K562 (cell line): ENCODE measurements around the gene KL. TPM values are rescaled to one million over a fixed set of nuclear protein-coding genes. Genes with fewer than 3 reads are reported as not detected.

Experiments
- ATAC-seq: fragments of 200-7000 bp; cut with Tn5 transposase; 3 replicates; pipeline ENCODE4 v1.9.1; 2020; ENCODE audit warnings: moderate library complexity
- BruUV-seq: library from RNA; stranded (reverse); fragments of 400-500 nt; replicated peaks from 2 replicates; lab custom pipeline; 2021; lab: Mats Ljungman, UMichigan
- CTCF ChIA-PET: fragments of 300-600 bp; formaldehyde crosslinking; extraction: SDS; loops from one replicate; lab custom pipeline; 2021; ENCODE audit warnings: low intra/inter-chr PET ratio; lab: Yijun Ruan, JAX
- POLR2A ChIA-PET: fragments of 300-600, 350-650 bp; sonication (Branson Sonifier 250); formaldehyde crosslinking; extraction: SDS; loops from one replicate; lab custom pipeline; 2021; ENCODE audit warnings: antibody characterized with exemption, inconsistent platforms; lab: Yijun Ruan, JAX
- DNase-seq, 4 experiments: peaks; one replicate each; pipeline versions ENCODE4 v3.0.0 to v3.0.0-alpha.2; 2011 to 2018; ENCODE audit warnings: low spot score in 3 of 4, mixed read lengths in 3 of 4; ENCODE audit errors: extremely low read depth in 1 of 4
- FAIRE-seq: peaks from 2 replicates; lab custom pipeline; 2011; peaks lifted over from hg19 to GRCh38; lab: Jason Lieb, UNC
- H2AFZ ChIP-seq: 2 replicates; pipeline ENCODE4 v1.6.0; 2011; ENCODE audit warnings: low read depth, low read length, control low read depth, inconsistent platforms
- H3K27ac ChIP-seq: fragments of 200-600 bp; 3 replicates; pipeline ENCODE4 v1.8.0; 2011; ENCODE audit warnings: low read depth, mild to moderate bottlenecking, control low read depth, inconsistent platforms, low read length, moderate library complexity, mixed read lengths; ENCODE audit errors: extremely low read depth
- H3K27me3 ChIP-seq, 2 experiments: fragments of 300-600 bp in 1 of 2; 2 replicates in 1 of 2; 3 replicates in 1 of 2; pipeline versions ENCODE4 v1.6.0 to v1.8.0; 2011; ENCODE audit warnings: inconsistent platforms in 2 of 2, low read length in 2 of 2, mild to moderate bottlenecking in 1 of 2, mixed read lengths in 1 of 2, moderate library complexity in 1 of 2; ENCODE audit not compliant: control insufficient read depth in 2 of 2, insufficient read depth in 2 of 2
- H3K36me3 ChIP-seq: fragments of 300-600 bp; 3 replicates; pipeline ENCODE4 v1.8.0; 2011; ENCODE audit warnings: mild to moderate bottlenecking, low read length, inconsistent platforms; ENCODE audit not compliant: control insufficient read depth, insufficient read depth
- H3K4me1 ChIP-seq, 2 experiments: fragments of 200-600 bp in 1 of 2; replicated peaks in 1 of 2; 2 replicates in 1 of 2; 3 replicates in 1 of 2; pipeline versions ENCODE4 v1.5.1 to v1.8.0; 2011; ENCODE audit warnings: inconsistent platforms in 2 of 2, low read length in 2 of 2, mild to moderate bottlenecking in 1 of 2, mixed read lengths in 1 of 2, moderate library complexity in 1 of 2; ENCODE audit not compliant: control insufficient read depth in 2 of 2, insufficient read depth in 2 of 2
- H3K4me2 ChIP-seq: 2 replicates; pipeline ENCODE4 v1.6.1; 2011; ENCODE audit warnings: low read length, control low read depth, inconsistent platforms, mixed read lengths; ENCODE audit not compliant: insufficient read depth
- H3K4me3 ChIP-seq: fragments of 200-600 bp; sonication (generic), shearing (Covaris generic); 2 replicates; pipeline ENCODE4 v1.5.1; 2016; ENCODE audit warnings: control low read depth, inconsistent platforms
- H3K79me2 ChIP-seq: fragments of 200-600 bp; 3 replicates; pipeline ENCODE4 v1.8.0; 2011; ENCODE audit warnings: low read length, inconsistent platforms; ENCODE audit not compliant: control insufficient read depth, insufficient read depth
- H3K9ac ChIP-seq, 2 experiments: 2 replicates each; pipeline versions ENCODE4 v1.6.0 to v1.6.1; 2011; ENCODE audit warnings: low read depth in 2 of 2, low read length in 2 of 2, control low read depth in 1 of 2, inconsistent platforms in 1 of 2, mild to moderate bottlenecking in 1 of 2, mixed read lengths in 1 of 2; ENCODE audit not compliant: insufficient read depth in 1 of 2
- H3K9me1 ChIP-seq: one replicate; pipeline ENCODE4 v1.6.0; 2011; ENCODE audit warnings: inconsistent platforms, mild to moderate bottlenecking, low read length, moderate library complexity; ENCODE audit not compliant: control insufficient read depth, insufficient read depth
- H3K9me3 ChIP-seq: replicated peaks from 2 replicates; pipeline ENCODE4 v1.5.1; 2011; ENCODE audit warnings: low read depth, low read length, inconsistent platforms; ENCODE audit not compliant: control insufficient read depth, insufficient read depth
- H4K20me1 ChIP-seq: replicated peaks from 2 replicates; pipeline ENCODE4 v1.6.1; 2011; ENCODE audit warnings: low read length, inconsistent platforms, mixed read lengths; ENCODE audit not compliant: control insufficient read depth, insufficient read depth
- EP300 ChIP-seq: IDR thresholded peaks from 2 replicates; pipeline ENCODE4 v1.6.1; 2012; ENCODE audit warnings: low read length, improper control_type of control experiment
- HDAC1 ChIP-seq, 2 experiments: fragments of 450-650 bp; IDR thresholded peaks; 2 replicates each; pipeline ENCODE4 v1.6.1; 2016 to 2017; ENCODE audit warnings: inconsistent platforms in 1 of 2, mild to moderate bottlenecking in 1 of 2, moderate library complexity in 1 of 2
- HNRNPUL1 ChIP-seq: fragments of 200-400 bp; formaldehyde crosslinking; IDR thresholded peaks from 2 replicates; pipeline ENCODE4 v1.6.1; 2017; ENCODE audit warnings: low read length
- MAFG ChIP-seq: fragments of 450-650 bp; conservative IDR thresholded peaks from 2 replicates; pipeline ENCODE4 v1.6.1; 2016; ENCODE audit warnings: missing genetic modification characterization, missing compliant biosample characterization
- NFIX ChIP-seq: fragments of 250-450 bp; sonication (Bioruptor Pico); IDR thresholded peaks from 2 replicates; pipeline ENCODE4 v1.4.0; 2020; ENCODE audit warnings: low read depth, mild to moderate bottlenecking, moderate library complexity
- NRF1 ChIP-seq, 2 experiments: fragments of 450-650 bp; IDR thresholded peaks in 1 of 2; conservative IDR thresholded peaks in 1 of 2; 2 replicates each; pipeline ENCODE4 v1.6.1; 2014; ENCODE audit warnings: mild to moderate bottlenecking in 2 of 2
- RUNX1 ChIP-seq: sonication (generic); IDR thresholded peaks from 2 replicates; pipeline ENCODE4 v1.6.1; 2016; ENCODE audit warnings: antibody characterized with exemption, low read depth
- SAFB ChIP-seq: fragments of 200-400 bp; formaldehyde crosslinking; IDR thresholded peaks from 2 replicates; pipeline ENCODE4 v1.6.1; 2017; ENCODE audit warnings: low read depth, low read length, borderline replicate concordance
- SAP30 ChIP-seq: fragments of 200-600 bp; sonication (generic); IDR thresholded peaks from 2 replicates; pipeline ENCODE4 v1.6.1; 2012; ENCODE audit warnings: borderline replicate concordance, low read depth, mild to moderate bottlenecking, moderate library complexity, low read length, control low read depth, inconsistent platforms; ENCODE audit not compliant: insufficient read depth, poor library complexity, severe bottlenecking
- TAF15 ChIP-seq: fragments of 200-400 bp; formaldehyde crosslinking; IDR thresholded peaks from 2 replicates; pipeline ENCODE4 v1.6.1; 2017; ENCODE audit warnings: mild to moderate bottlenecking, low read depth, low read length, moderate library complexity
- TEAD2 ChIP-seq: fragments of 450-650 bp; IDR thresholded peaks from 2 replicates; pipeline ENCODE4 v1.6.1; 2016; ENCODE audit warnings: missing genetic modification characterization, control low read depth, missing compliant biosample characterization
- TRIM24 ChIP-seq, 2 experiments: fragments of 450-650 bp; IDR thresholded peaks; 2 replicates each; pipeline ENCODE4 v1.6.1; 2016
- WGBS: fragments of 100-300 bp; shearing (Covaris generic); methylation state at CpG from one replicate; pipeline ENCODE4 v1.1.6; 2016; ENCODE audit warnings: low coverage, mixed read lengths; ENCODE audit not compliant: insufficient coverage; ENCODE audit errors: missing lambda C conversion rate; 5-methylcytosine and 5-hydroxymethylcytosine counted together
- in situ Hi-C: fragments of 300-500 bp; cut with MboI; formaldehyde crosslinking; loops from 4 replicates; pipeline ENCODE4 v1.15.0; 2018; ENCODE audit warnings: inconsistent platforms, mixed read lengths
- intact Hi-C: fragments of 100-400 bp; cut with micrococcal nuclease; formaldehyde crosslinking; loops from 2 replicates; pipeline ENCODE4 v1.14.2; 2022
- polyA plus RNA-seq, 8 experiments: library from polyadenylated mRNA; depleted of rRNA in 4 of 8; stranded (reverse) in 5 of 8; unstranded in 3 of 8; fragments of >200 nt; fragmentation: Nextera tagmentation in 2 of 8; fragmentation: Illumina TruSeq in 1 of 8; extraction: Ambion mirVana in 2 of 8; extraction: Trizol in 1 of 8; gene quantifications; 2 replicates each; pipeline versions ENCODE4 v1.2.1 to v1.2.3, GENCODE V29; 2011 to 2014; ENCODE audit warnings: inconsistent platforms in 1 of 8, missing spikeins in 1 of 8
- total RNA-seq, 7 experiments: library from RNA; depleted of rRNA in 6 of 7; stranded (reverse); fragments of >200 nt in 6 of 7; fragmentation: Illumina TruSeq in 2 of 7; extraction: Trizol in 2 of 7; gene quantifications; 2 replicates each; pipeline versions ENCODE4 v1.2.1 to v1.2.3, GENCODE V29; 2011 to 2021; ENCODE audit warnings: low replicate concordance in 1 of 7
- TF ChIP-seq, protein P1 (sequence below): fragments of 250-450 bp; sonication (Bioruptor Pico); IDR thresholded peaks from 2 replicates; pipeline ENCODE4 v1.5.0; 2021
- TF ChIP-seq, protein P2 (sequence below): sonication (generic); formaldehyde crosslinking; IDR thresholded peaks from 2 replicates; pipeline ENCODE4 v1.8.0; 2023; ENCODE audit warnings: mild to moderate bottlenecking, missing genetic modification reagents

KL gene
- total and polyA plus RNA-seq, 9 of the 15 experiments (the other 6 are each of a cell fraction or from before 2014, with no cell fraction given) = not detected

GRCh38 chr13:33099860-33100259, 83.6 kb downstream of the KL start:
- intact Hi-C loops (no loop called here), in situ Hi-C loops (no loop called here)
- Histone ChIP-seq H3K27me3 (no peaks in the 10 kb centered on the region), H3K4me1 (no peaks in the 10 kb centered on the region), H3K79me2 (no peaks in the 10 kb centered on the region), H3K4me2 (no peak overlapping the region), H3K27ac (no peak overlapping the region), H4K20me1 (no peaks in the 10 kb centered on the region), H3K36me3 (no peaks in the 10 kb centered on the region), H3K9ac (no peak overlapping the region), H2AFZ (no peak overlapping the region), H3K9me3 (no peaks in the 10 kb centered on the region), H3K4me3 (no peak overlapping the region), H3K9me1 (no peaks in the 10 kb centered on the region)
- CTCF ChIA-PET = no interaction called here
- ATAC-seq = no peak
- TF ChIP-seq EP300 = no peak
- no peak for TF ChIP-seq NFIX (CRISPR knock-in tag)
- BruUV-seq = no TSS peak
- no peak for FAIRE-seq
- no peak for DNase-seq
- WGBS = 0% methylated on average over 3 of the region's 3 CpGs
- POLR2A ChIA-PET = no interaction called here

GRCh38 chr13:33100886-33101285, 84.7 kb downstream of the KL start:
- Histone ChIP-seq H3K79me2 (no peaks in the 10 kb centered on the region), H3K4me3 (no peak overlapping the region), H3K4me1 (no peaks in the 10 kb centered on the region), H3K27ac (no peak overlapping the region), H3K36me3 (no peaks in the 10 kb centered on the region), H4K20me1 (no peaks in the 10 kb centered on the region), H2AFZ (no peak overlapping the region), H3K27me3 (no peaks in the 10 kb centered on the region), H3K4me2 (no peak overlapping the region), H3K9ac (no peak overlapping the region), H3K9me1 (no peaks in the 10 kb centered on the region), H3K9me3 (no peaks in the 10 kb centered on the region)
- ChIA-PET POLR2A (no interaction called here), CTCF (no interaction called here)
- BruUV-seq = no TSS peak
- TF ChIP-seq RUNX1 = no peak
- no peak for TF ChIP-seq SAFB
- TF ChIP-seq, protein P1, sequence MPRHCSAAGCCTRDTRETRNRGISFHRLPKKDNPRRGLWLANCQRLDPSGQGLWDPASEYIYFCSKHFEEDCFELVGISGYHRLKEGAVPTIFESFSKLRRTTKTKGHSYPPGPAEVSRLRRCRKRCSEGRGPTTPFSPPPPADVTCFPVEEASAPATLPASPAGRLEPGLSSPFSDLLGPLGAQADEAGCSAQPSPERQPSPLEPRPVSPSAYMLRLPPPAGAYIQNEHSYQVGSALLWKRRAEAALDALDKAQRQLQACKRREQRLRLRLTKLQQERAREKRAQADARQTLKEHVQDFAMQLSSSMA = no peak
- no peak for TF ChIP-seq HDAC1 (IDR thresholded peaks at IDR 0.05)
- no peak for TF ChIP-seq HNRNPUL1
- TF ChIP-seq TAF15 = no peak
- TF ChIP-seq NRF1 (conservative IDR thresholded peaks at IDR 0.05 in 1 of 2, IDR thresholded peaks at IDR 0.05 in 1 of 2) = no peak
- no peak for TF ChIP-seq SAP30
- TF ChIP-seq TRIM24 (IDR thresholded peaks at IDR 0.05) = no peak
- no peak for TF ChIP-seq TEAD2 (tag)
- TF ChIP-seq MAFG (tag) = no peak
- TF ChIP-seq, protein P2, sequence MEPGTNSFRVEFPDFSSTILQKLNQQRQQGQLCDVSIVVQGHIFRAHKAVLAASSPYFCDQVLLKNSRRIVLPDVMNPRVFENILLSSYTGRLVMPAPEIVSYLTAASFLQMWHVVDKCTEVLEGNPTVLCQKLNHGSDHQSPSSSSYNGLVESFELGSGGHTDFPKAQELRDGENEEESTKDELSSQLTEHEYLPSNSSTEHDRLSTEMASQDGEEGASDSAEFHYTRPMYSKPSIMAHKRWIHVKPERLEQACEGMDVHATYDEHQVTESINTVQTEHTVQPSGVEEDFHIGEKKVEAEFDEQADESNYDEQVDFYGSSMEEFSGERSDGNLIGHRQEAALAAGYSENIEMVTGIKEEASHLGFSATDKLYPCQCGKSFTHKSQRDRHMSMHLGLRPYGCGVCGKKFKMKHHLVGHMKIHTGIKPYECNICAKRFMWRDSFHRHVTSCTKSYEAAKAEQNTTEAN (CRISPR knock-in tag) = no peak
- no peak for DNase-seq
- in situ Hi-C loops = no loop called here
- 0% methylated on average over 3 of the region's 3 CpGs for WGBS
- intact Hi-C loops = no loop called here
- FAIRE-seq = no peak
- no peak for ATAC-seq
